HG03442 (cell line): Measurements from ENCODE around the gene COL18A1.

ENCODE experiments used
- ATAC-seq: cut with Tn5 transposase; IDR thresholded peaks from one replicate; pipeline ENCODE4 v1.9.1; 2021; ENCODE audit warnings: mild to moderate bottlenecking, moderate library complexity; ENCODE audit not compliant: unreplicated experiment

Gene COL18A1

GRCh38 chr21:45464309-45464708 lies 59.3 kb downstream of the COL18A1 start:
- ATAC-seq = no peak

GRCh38 chr21:45465105-45465504 lies 60.1 kb downstream of the COL18A1 start:
- no peak for ATAC-seq

- no peak for ATAC-seq
These were observed 60.8 kb downstream of the COL18A1 start for GRCh38 chr21:45465611-45466329.

GRCh38 chr21:45466330-45467220 lies 61.6 kb downstream of the COL18A1 start:
- no peak for ATAC-seq

GRCh38 chr21:45467221-45467779 lies 62.3 kb downstream of the COL18A1 start:
- ATAC-seq = no peak

GRCh38 chr21:45468051-45468970 lies 63.3 kb downstream of the COL18A1 start:
- ATAC-seq = no peak

GRCh38 chr21:45468971-45469272 lies 64.0 kb downstream of the COL18A1 start:
- ATAC-seq = no peak

GRCh38 chr21:45469273-45470086 lies 64.5 kb downstream of the COL18A1 start:
- ATAC-seq = no peak

GRCh38 chr21:45470087-45470515 lies 65.1 kb downstream of the COL18A1 start:
- no peak for ATAC-seq

- no peak for ATAC-seq
These were observed 66.0 kb downstream of the COL18A1 start for GRCh38 chr21:45470773-45471524.

GRCh38 chr21:45471525-45472221 lies 66.7 kb downstream of the COL18A1 start:
- ATAC-seq = no peak

- ATAC-seq = no peak
These were observed 67.7 kb downstream of the COL18A1 start for GRCh38 chr21:45472445-45473365.

GRCh38 chr21:45473496-45474322 lies 68.7 kb downstream of the COL18A1 start:
- no peak for ATAC-seq

- ATAC-seq = no peak
These were observed 69.5 kb downstream of the COL18A1 start for GRCh38 chr21:45474323-45474950.

GRCh38 chr21:45475004-45475685 lies 70.2 kb downstream of the COL18A1 start:
- ATAC-seq = no peak
